GM18511 (cell line): Measurements from ENCODE around the gene SMARCA2.

ENCODE experiments used
- ATAC-seq: cut with Tn5 transposase; IDR thresholded peaks from one replicate; pipeline ENCODE4 v1.9.1; 2021; ENCODE audit warnings: mild to moderate bottlenecking, moderate library complexity; ENCODE audit not compliant: unreplicated experiment

The SMARCA2 gene

DNA sequence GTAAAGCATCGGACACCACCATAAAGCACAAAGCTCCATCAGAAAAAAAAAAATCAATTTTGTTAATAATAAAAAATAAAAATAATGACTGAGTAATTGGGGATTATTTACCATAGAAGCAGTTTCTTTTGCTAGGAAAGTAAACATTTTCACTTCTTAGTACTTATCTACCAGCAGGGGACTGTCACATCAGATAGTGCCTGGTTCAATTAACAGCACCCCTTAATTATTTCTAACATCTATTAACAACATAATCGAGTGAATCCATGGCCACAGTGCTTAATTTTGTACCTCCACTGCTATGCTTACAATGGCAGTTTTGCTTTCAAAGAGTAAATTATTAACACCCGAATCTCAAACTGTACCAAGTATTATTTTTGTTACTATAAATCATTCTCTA, 221.7 kb downstream of the SMARCA2 start:
- no peak for ATAC-seq

DNA sequence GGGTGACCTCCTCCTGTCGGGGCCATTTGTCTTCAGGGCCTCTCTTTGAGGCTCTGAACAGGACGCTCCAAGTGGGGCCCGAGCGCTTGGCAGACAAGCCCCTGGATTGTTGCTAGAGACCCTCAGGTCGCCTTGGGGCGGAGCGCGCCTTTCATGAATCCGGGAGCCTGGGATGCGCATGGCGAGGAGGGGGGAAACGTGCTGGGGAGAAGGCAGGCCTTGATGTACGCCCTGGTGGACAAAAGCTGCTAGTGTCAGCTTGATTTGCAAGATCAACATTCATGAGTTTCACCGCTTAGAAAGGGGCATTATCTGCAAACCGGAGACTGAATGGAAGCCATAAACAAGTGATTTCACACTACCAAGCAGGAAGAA, 226.3 kb downstream of the SMARCA2 start:
- no peak for ATAC-seq

GRCh38 chr9:2241836-2242741, 226.9 kb downstream of the SMARCA2 start:
- ATAC-seq, result peak; percentile 95

GRCh38 chr9:2242831-2243330, 227.7 kb downstream of the SMARCA2 start:
- no peak for ATAC-seq
